WERI-Rb-1 (cell line): Measurements from ENCODE around the gene SARM1.

Experiments
- DNase-seq: peaks from one replicate; pipeline ENCODE4 v3.0.0-alpha.2; 2020
- H3K27ac ChIP-seq: fragments of 250-450 bp; sonication (Bioruptor Pico); 2 replicates; pipeline ENCODE4 v1.5.1; 2020; ENCODE audit warnings: mild to moderate bottlenecking, moderate library complexity
- H3K27me3 ChIP-seq: fragments of 250-450 bp; sonication (Bioruptor Pico); 2 replicates; pipeline ENCODE4 v1.5.1; 2021; ENCODE audit warnings: mild to moderate bottlenecking, low read depth, moderate library complexity; ENCODE audit not compliant: insufficient read depth, severe bottlenecking
- H3K36me3 ChIP-seq: fragments of 250-450 bp; sonication (Bioruptor Pico); 2 replicates; pipeline ENCODE4 v1.5.1; 2020; ENCODE audit warnings: mild to moderate bottlenecking, moderate library complexity
- H3K4me3 ChIP-seq: 2 replicates; pipeline ENCODE4 v1.5.1; 2011; ENCODE audit warnings: low read depth, mild to moderate bottlenecking, control low read depth, low read length
- H3K9me3 ChIP-seq: fragments of 250-450 bp; sonication (Bioruptor Pico); 2 replicates; pipeline ENCODE4 v1.5.1; 2021; ENCODE audit warnings: mild to moderate bottlenecking, moderate library complexity; ENCODE audit not compliant: severe bottlenecking
- TF ChIP-seq, protein P1 (sequence below): IDR thresholded peaks from 2 replicates; pipeline ENCODE4 v1.5.1; 2011; ENCODE audit warnings: low read depth, mild to moderate bottlenecking, control low read depth, inconsistent platforms, low read length

The SARM1 gene

GRCh38 chr17:28333083-28333746 is 38.3 kb upstream of the SARM1 start:
- H3K27me3 ChIP-seq = no peaks in the 10 kb centered on the region
- no peak overlapping the region for H3K4me3 ChIP-seq
- TF ChIP-seq, protein P1, sequence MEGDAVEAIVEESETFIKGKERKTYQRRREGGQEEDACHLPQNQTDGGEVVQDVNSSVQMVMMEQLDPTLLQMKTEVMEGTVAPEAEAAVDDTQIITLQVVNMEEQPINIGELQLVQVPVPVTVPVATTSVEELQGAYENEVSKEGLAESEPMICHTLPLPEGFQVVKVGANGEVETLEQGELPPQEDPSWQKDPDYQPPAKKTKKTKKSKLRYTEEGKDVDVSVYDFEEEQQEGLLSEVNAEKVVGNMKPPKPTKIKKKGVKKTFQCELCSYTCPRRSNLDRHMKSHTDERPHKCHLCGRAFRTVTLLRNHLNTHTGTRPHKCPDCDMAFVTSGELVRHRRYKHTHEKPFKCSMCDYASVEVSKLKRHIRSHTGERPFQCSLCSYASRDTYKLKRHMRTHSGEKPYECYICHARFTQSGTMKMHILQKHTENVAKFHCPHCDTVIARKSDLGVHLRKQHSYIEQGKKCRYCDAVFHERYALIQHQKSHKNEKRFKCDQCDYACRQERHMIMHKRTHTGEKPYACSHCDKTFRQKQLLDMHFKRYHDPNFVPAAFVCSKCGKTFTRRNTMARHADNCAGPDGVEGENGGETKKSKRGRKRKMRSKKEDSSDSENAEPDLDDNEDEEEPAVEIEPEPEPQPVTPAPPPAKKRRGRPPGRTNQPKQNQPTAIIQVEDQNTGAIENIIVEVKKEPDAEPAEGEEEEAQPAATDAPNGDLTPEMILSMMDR = no peak
- H3K27ac ChIP-seq = no peak overlapping the region
- H3K9me3 ChIP-seq = no peaks in the 10 kb centered on the region
- DNase-seq = no peak
- peaks cover 35% of the 10 kb centered on the region for H3K36me3 ChIP-seq

- Histone ChIP-seq H3K27ac (no peak overlapping the region), H3K27me3 (no peaks in the 10 kb centered on the region), H3K4me3 (no peak overlapping the region), H3K36me3 (peaks cover 25% of the 10 kb centered on the region), H3K9me3 (no peaks in the 10 kb centered on the region)
- TF ChIP-seq, protein P1 = no peak
- no peak for DNase-seq
Measured at GRCh38 chr17:28334171-28334570, 37.3 kb upstream of the SARM1 start.

- Histone ChIP-seq H3K4me3 (peak overlapping the region; percentile 73), H3K27me3 (no peaks in the 10 kb centered on the region), H3K27ac (peak overlapping the region; percentile 27; the same call in 1 of the 2 replicates), H3K36me3 (peaks cover 20% of the 10 kb centered on the region), H3K9me3 (no peaks in the 10 kb centered on the region)
- no peak for DNase-seq
- TF ChIP-seq, protein P1 = no peak
Measured at GRCh38 chr17:28334666-28335200, 36.8 kb upstream of the SARM1 start.

- Histone ChIP-seq H3K36me3 (peaks cover 17% of the 10 kb centered on the region), H3K9me3 (no peaks in the 10 kb centered on the region), H3K27me3 (no peaks in the 10 kb centered on the region), H3K27ac (peak within 1 kb of the TSS; percentile 62), H3K4me3 (peak within 1 kb of the TSS; percentile 73)
- DNase-seq = peak; percentile 99
- TF ChIP-seq, protein P1 = no peak
Measured at GRCh38 chr17:28335201-28335958, 36.1 kb upstream of the SARM1 start, which contains the start of the genes IFT20 and TNFAIP1. Gene IFT20, minus strand, starts transcription at chr17:28335472. Its CDS starts 3,487 bp downstream, at chr17:28331985. Gene TNFAIP1, plus strand, starts transcription at chr17:28335761. Its CDS starts 3,761 bp downstream, at chr17:28339522.

GRCh38 chr17:28335959-28336871 is 35.3 kb upstream of the SARM1 start:
- TF ChIP-seq, protein P1 = no peak
- peaks cover 14% of the 10 kb centered on the region for H3K36me3 ChIP-seq
- peak overlapping the region; percentile 62 for H3K27ac ChIP-seq
- no peaks in the 10 kb centered on the region for H3K27me3 ChIP-seq
- H3K4me3 ChIP-seq = peak overlapping the region; percentile 73
- no peaks in the 10 kb centered on the region for H3K9me3 ChIP-seq
- DNase-seq = peak; percentile 89
